Measurements from ENCODE around the gene FRMD4A. TPM values are rescaled to one million over a fixed set of nuclear protein-coding genes. Genes with fewer than 3 reads are reported as not detected.

Gene FRMD4A
- total RNA-seq, 4 donors from 2014 or later = 4.4 to 7.1 (median 5.2) TPM

- TF ChIP-seq POLR2A (IDR thresholded peaks at IDR 0.05) (no peak), CTCF (IDR thresholded peaks at IDR 0.05 in 4 of 5, conservative IDR thresholded peaks at IDR 0.05 in 1 of 5) (no peak)
- no peaks in the 10 kb centered on the region for H3K4me1 ChIP-seq
- in situ Hi-C loops (cut with MboI; ENCODE audit: low sequenced_read_pairs in 4 of 4) = no loop called here
- intact Hi-C loops (cut with DNase I; ENCODE audit: low total_unique reads) = no loop called here
- H3K27me3 ChIP-seq = peaks cover 0 to 3% (median 0%) of the 10 kb centered on the region in 3 donors
- no peak overlapping the region for H3K27ac ChIP-seq
- no peak for ATAC-seq
- no peak overlapping the region for H3K4me3 ChIP-seq
- H3K36me3 ChIP-seq = no peaks in the 10 kb centered on the region
- no peak for DNase-seq
- no peaks in the 10 kb centered on the region for H3K9me3 ChIP-seq
These were observed 964 bp downstream of the FRMD4A start for GRCh38 chr10:14329746-14330173.

GRCh38 chr10:14328881-14329672 lies 1.6 kb downstream of the FRMD4A start:
- no peak for DNase-seq
- no peak overlapping the region for H3K4me3 ChIP-seq
- no peaks in the 10 kb centered on the region for H3K36me3 ChIP-seq
- no peak for ATAC-seq
- H3K27ac ChIP-seq = no peak overlapping the region
- intact Hi-C loops (cut with DNase I; ENCODE audit: low total_unique reads) (no loop called here), in situ Hi-C loops (cut with MboI; ENCODE audit: low sequenced_read_pairs in 4 of 4) (no loop called here)
- H3K27me3 ChIP-seq = peaks cover 0 to 3% (median 0%) of the 10 kb centered on the region in 3 donors
- H3K4me1 ChIP-seq = no peaks in the 10 kb centered on the region
- H3K9me3 ChIP-seq = no peaks in the 10 kb centered on the region
- TF ChIP-seq CTCF (IDR thresholded peaks at IDR 0.05 in 4 of 5, conservative IDR thresholded peaks at IDR 0.05 in 1 of 5) (no peak), POLR2A (IDR thresholded peaks at IDR 0.05) (no peak)

- H3K36me3 ChIP-seq = no peaks in the 10 kb centered on the region
- TF ChIP-seq POLR2A (IDR thresholded peaks at IDR 0.05) (no peak), CTCF (IDR thresholded peaks at IDR 0.05 in 4 of 5, conservative IDR thresholded peaks at IDR 0.05 in 1 of 5) (no peak)
- H3K27ac ChIP-seq = no peak overlapping the region
- ATAC-seq = no peak
- in situ Hi-C loops (cut with MboI; ENCODE audit: low sequenced_read_pairs in 4 of 4) = no loop called here
- DNase-seq = no peak
- H3K27me3 ChIP-seq = peaks cover 0 to 3% (median 0%) of the 10 kb centered on the region in 3 donors
- H3K4me1 ChIP-seq = no peaks in the 10 kb centered on the region
- no peaks in the 10 kb centered on the region for H3K9me3 ChIP-seq
- no peak overlapping the region for H3K4me3 ChIP-seq
- intact Hi-C loops (cut with DNase I; ENCODE audit: low total_unique reads) = no loop called here
These were observed 3.2 kb downstream of the FRMD4A start for GRCh38 chr10:14327527-14327926.

- H3K27me3 ChIP-seq = peaks cover 0 to 3% (median 0%) of the 10 kb centered on the region in 3 donors
- no peaks in the 10 kb centered on the region for H3K36me3 ChIP-seq
- H3K4me1 ChIP-seq = no peaks in the 10 kb centered on the region
- TF ChIP-seq POLR2A (IDR thresholded peaks at IDR 0.05) = no peak
- TF ChIP-seq CTCF (IDR thresholded peaks at IDR 0.05 in 4 of 5, conservative IDR thresholded peaks at IDR 0.05 in 1 of 5) = no peak
- intact Hi-C loops (cut with DNase I; ENCODE audit: low total_unique reads) (no loop called here), in situ Hi-C loops (cut with MboI; ENCODE audit: low sequenced_read_pairs in 4 of 4) (no loop called here)
- DNase-seq = no peak
- no peak for ATAC-seq
- no peak overlapping the region for H3K27ac ChIP-seq
- no peaks in the 10 kb centered on the region for H3K9me3 ChIP-seq
- H3K4me3 ChIP-seq = no peak overlapping the region
These were observed 4.1 kb downstream of the FRMD4A start for GRCh38 chr10:14326581-14326980.
